NT2/D1 (cell line): ENCODE data around the gene KLHL24.

ENCODE experiments used
- SUZ12 ChIP-seq: IDR thresholded peaks from 2 replicates; pipeline ENCODE4 v1.6.1; 2011; ENCODE audit not compliant: insufficient read length, insufficient read depth; ENCODE audit errors: extremely low read depth
- YY1 ChIP-seq: IDR thresholded peaks from 2 replicates; pipeline ENCODE4 v1.6.1; 2011; ENCODE audit not compliant: insufficient read length, insufficient read depth
- ZNF274 ChIP-seq: IDR thresholded peaks from 2 replicates; pipeline ENCODE4 v1.6.1; 2011; ENCODE audit warnings: mild to moderate bottlenecking, low read depth, low read length

DNA sequence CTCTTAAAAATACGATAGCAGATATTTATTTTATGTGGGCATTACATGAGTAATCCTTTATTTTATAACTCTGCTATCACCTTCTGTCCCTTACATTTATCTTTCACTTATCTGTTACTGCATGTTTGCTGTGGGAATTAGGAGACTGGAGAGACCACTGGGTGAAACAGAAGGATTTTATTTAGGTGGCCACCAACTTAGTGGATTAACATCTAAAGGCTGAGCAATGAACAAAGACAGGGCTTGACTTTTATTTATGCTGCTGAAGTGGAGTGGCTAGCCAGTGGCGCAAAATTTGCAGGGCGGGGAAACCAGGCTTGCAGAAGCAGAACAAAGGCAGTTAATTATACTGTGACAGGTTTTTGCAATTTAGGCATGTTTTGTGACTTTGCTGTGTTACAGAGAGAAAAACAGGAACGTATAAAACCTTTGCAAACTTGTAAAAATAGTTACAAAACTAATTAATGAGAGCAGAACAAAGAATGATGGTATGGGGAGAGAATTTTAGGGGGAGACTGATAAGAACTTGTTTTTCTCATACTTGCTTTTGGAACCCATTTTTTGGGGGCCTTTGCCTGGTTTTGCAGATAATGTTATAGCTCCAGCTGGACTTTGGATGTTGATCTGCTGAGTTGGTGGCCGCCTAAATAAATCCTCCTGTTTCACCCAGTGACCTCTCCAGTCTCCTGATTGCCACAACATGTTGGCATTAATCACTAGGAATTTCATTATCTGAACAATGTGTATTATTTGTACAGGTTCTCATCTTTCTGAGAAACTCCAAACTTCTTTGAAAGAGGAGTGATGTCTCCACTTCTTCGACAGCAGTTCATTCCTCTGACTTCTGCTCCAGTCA lies 18.0 kb downstream of the KLHL24 start:
- no peak for TF ChIP-seq YY1
- no peak for TF ChIP-seq SUZ12
- TF ChIP-seq ZNF274 = no peak
